Ishikawa (cell line): ENCODE results near the gene PEX26.

Experiments
- CEBPB ChIP-seq: IDR thresholded peaks from 2 replicates; pipeline ENCODE4 v1.6.1; 2012
- CREB1 ChIP-seq: IDR thresholded peaks from 2 replicates; pipeline ENCODE4 v1.6.1; 2012; ENCODE audit warnings: low read depth
- EGR1 ChIP-seq: IDR thresholded peaks from 2 replicates; pipeline ENCODE4 v1.6.1; 2012
- EP300 ChIP-seq: IDR thresholded peaks from 2 replicates; pipeline ENCODE4 v1.6.1; 2012; ENCODE audit warnings: borderline replicate concordance
- FOXM1 ChIP-seq: IDR thresholded peaks from 2 replicates; pipeline ENCODE4 v1.6.1; 2012; ENCODE audit warnings: low read depth, borderline replicate concordance
- NFIC ChIP-seq: IDR thresholded peaks from 2 replicates; pipeline ENCODE4 v1.6.1; 2012
- RAD21 ChIP-seq: IDR thresholded peaks from 2 replicates; pipeline ENCODE4 v1.6.1; 2012; ENCODE audit warnings: low read depth
- TAF1 ChIP-seq: IDR thresholded peaks from 2 replicates; pipeline ENCODE4 v1.6.1; 2012; ENCODE audit warnings: low read depth, mild to moderate bottlenecking
- TCF12 ChIP-seq: IDR thresholded peaks from 2 replicates; pipeline ENCODE4 v1.6.1; 2012; ENCODE audit warnings: low read depth
- TEAD4 ChIP-seq: IDR thresholded peaks from 2 replicates; pipeline ENCODE4 v1.6.1; 2012
- YY1 ChIP-seq: IDR thresholded peaks from 2 replicates; pipeline ENCODE4 v1.6.1; 2012; ENCODE audit warnings: low read depth
- ZBTB7A ChIP-seq: IDR thresholded peaks from 2 replicates; pipeline ENCODE4 v1.6.1; 2012; ENCODE audit warnings: low read depth
- TF ChIP-seq, protein P1 (sequence below): IDR thresholded peaks from 2 replicates; pipeline ENCODE4 v1.6.1; 2012
- TF ChIP-seq, protein P2 (sequence below): IDR thresholded peaks from 2 replicates; pipeline ENCODE4 v1.6.1; 2012; ENCODE audit warnings: low read depth, mild to moderate bottlenecking
- TF ChIP-seq, protein P3 (sequence below): IDR thresholded peaks from 2 replicates; pipeline ENCODE4 v1.6.1; 2012

The PEX26 gene

DNA sequence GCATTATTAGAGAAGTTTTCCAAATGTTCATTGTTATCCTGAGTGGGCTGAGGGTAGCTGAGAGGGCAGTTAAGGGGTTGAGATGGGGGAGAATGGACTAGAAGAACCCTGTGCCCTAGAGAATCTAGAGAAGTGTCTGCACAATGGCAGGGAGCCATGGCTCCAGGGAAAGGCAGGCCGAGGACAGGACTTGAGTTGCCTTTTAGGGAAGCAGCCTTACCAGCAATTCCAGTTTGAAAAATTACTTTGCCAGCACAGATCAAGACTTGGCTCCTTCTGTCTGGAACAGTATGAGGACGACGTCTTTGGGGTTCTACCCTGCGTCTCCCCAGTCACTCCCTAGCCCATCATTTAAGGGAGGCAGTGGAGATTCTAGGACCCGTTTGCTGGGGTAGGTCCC is 27.7 kb upstream of the PEX26 start:
- TF ChIP-seq FOXM1 (no peak), EP300 (no peak), TAF1 (no peak), RAD21 (no peak), CEBPB (no peak), EGR1 (no peak), YY1 (no peak), ZBTB7A (no peak), NFIC (no peak), CREB1 (no peak), TCF12 (no peak)
- TF ChIP-seq, protein P1, sequence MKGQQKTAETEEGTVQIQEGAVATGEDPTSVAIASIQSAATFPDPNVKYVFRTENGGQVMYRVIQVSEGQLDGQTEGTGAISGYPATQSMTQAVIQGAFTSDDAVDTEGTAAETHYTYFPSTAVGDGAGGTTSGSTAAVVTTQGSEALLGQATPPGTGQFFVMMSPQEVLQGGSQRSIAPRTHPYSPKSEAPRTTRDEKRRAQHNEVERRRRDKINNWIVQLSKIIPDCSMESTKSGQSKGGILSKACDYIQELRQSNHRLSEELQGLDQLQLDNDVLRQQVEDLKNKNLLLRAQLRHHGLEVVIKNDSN: no peak
- TF ChIP-seq, protein P2, sequence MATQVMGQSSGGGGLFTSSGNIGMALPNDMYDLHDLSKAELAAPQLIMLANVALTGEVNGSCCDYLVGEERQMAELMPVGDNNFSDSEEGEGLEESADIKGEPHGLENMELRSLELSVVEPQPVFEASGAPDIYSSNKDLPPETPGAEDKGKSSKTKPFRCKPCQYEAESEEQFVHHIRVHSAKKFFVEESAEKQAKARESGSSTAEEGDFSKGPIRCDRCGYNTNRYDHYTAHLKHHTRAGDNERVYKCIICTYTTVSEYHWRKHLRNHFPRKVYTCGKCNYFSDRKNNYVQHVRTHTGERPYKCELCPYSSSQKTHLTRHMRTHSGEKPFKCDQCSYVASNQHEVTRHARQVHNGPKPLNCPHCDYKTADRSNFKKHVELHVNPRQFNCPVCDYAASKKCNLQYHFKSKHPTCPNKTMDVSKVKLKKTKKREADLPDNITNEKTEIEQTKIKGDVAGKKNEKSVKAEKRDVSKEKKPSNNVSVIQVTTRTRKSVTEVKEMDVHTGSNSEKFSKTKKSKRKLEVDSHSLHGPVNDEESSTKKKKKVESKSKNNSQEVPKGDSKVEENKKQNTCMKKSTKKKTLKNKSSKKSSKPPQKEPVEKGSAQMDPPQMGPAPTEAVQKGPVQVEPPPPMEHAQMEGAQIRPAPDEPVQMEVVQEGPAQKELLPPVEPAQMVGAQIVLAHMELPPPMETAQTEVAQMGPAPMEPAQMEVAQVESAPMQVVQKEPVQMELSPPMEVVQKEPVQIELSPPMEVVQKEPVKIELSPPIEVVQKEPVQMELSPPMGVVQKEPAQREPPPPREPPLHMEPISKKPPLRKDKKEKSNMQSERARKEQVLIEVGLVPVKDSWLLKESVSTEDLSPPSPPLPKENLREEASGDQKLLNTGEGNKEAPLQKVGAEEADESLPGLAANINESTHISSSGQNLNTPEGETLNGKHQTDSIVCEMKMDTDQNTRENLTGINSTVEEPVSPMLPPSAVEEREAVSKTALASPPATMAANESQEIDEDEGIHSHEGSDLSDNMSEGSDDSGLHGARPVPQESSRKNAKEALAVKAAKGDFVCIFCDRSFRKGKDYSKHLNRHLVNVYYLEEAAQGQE: no peak
- TF ChIP-seq, protein P3, sequence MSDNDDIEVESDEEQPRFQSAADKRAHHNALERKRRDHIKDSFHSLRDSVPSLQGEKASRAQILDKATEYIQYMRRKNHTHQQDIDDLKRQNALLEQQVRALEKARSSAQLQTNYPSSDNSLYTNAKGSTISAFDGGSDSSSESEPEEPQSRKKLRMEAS: no peak

DNA sequence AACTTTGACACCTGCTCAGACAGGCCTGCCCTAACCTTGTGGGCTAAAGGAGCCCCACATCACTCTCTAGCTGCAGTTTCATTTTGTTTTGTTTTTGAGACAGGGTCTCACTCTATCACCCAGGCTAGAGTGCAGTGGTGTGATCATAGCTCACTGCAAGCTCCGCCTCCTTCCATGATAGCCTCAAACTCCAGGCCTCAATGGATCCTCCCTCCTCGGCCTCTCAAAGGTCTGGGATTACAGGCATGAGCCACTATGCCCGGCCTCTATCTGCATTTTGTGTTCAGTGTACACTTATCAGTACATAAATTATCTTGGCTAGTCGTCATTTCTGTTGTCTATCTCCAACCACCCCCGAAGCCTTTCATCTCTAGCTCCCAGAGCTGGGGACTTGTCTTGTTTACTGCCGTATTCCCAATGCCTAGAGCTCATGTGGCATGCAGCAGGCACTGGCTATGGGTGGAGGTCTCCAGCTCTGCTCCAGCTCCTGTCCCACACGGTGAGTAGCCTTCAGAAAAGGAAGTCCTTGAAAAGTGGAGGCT is 22.1 kb upstream of the PEX26 start:
- TF ChIP-seq CREB1 (no peak), ZBTB7A (no peak), YY1 (no peak)
- TF ChIP-seq, protein P2: no peak
- TF ChIP-seq, protein P1: no peak

DNA sequence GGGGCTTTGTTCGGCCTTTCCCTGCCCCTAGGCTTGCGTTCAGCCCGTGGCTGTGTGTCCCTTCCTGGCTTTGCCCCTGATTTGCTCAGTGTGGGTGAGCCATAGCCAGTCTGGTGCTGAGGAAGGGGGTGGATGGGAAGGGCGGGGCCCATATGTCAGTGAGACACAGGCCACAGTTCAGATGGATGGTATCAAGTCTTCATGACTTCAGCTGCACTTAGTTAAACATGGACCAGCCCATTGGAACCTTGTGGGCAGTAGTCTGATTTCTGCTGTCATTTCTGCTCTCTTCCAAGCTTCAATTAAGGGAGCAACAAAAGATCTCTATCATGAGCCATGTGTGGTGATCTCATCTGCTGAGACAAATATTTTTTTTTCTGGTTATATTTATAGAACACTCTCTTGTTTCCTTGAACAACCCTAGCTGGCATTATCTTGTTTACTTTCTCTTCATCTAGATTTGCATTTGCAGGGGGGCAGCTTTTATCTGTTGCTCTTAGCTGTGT is 21.6 kb upstream of the PEX26 start:
- no peak for TF ChIP-seq CEBPB
- no peak for TF ChIP-seq TAF1
- TF ChIP-seq TEAD4: no peak
- TF ChIP-seq CREB1: no peak
- TF ChIP-seq, protein P1: no peak
- TF ChIP-seq ZBTB7A: no peak
- no peak for TF ChIP-seq FOXM1
- TF ChIP-seq EGR1: no peak
- no peak for TF ChIP-seq RAD21
- TF ChIP-seq, protein P2: no peak
- TF ChIP-seq EP300: no peak
- no peak for TF ChIP-seq YY1
- TF ChIP-seq NFIC: no peak
- TF ChIP-seq TCF12: no peak
- TF ChIP-seq, protein P3: no peak

DNA sequence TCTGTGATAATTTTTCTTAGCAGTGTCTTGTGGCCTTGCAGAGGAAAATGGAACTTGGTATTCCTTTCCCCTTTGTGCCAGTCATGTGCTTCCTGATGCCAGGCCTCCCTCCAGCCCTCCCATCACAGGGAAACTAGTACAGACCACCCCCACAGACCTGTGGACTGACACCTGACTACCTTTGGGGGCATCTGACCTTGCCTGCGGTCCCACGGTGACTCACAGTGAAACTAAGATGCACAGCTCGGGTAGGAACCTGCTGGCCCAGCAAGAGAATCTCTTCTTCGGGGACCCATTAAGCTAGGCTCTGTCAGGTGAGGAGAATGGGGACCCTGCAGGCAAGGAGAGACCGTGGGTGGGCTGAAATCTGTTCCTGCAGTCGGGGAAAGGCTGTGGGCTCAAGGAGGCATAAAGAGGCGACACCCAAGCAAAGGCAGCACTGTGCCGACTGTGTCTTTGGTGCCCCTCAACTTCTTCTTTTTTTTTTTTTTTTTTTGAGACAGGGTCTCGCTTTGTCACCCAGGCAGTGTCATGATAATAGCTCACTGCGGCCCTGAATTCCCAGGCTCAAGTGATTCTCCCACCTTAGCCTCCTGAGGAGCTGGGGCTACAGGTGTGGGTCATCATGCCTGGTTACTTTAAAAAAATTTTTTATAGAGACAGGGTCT is 20.8 kb upstream of the PEX26 start:
- TF ChIP-seq ZBTB7A: no peak
- no peak for TF ChIP-seq RAD21
- no peak for TF ChIP-seq CREB1
- no peak for TF ChIP-seq NFIC
- no peak for TF ChIP-seq EGR1
- TF ChIP-seq, protein P1: no peak
- TF ChIP-seq CEBPB: no peak
- no peak for TF ChIP-seq EP300
- no peak for TF ChIP-seq FOXM1
- no peak for TF ChIP-seq YY1
- TF ChIP-seq, protein P3: no peak
- no peak for TF ChIP-seq TAF1
